ENCODE measurements around the gene ERBB4. TPM values are rescaled to one million over a fixed set of nuclear protein-coding genes. Genes with fewer than 3 reads are reported as not detected.

The ERBB4 gene
- total RNA-seq, 5 donors from 2014 or later (not counting 1 experiment from before 2014, with no cell fraction given): 0.03 to 0.06 TPM; not detected in 3

DNA sequence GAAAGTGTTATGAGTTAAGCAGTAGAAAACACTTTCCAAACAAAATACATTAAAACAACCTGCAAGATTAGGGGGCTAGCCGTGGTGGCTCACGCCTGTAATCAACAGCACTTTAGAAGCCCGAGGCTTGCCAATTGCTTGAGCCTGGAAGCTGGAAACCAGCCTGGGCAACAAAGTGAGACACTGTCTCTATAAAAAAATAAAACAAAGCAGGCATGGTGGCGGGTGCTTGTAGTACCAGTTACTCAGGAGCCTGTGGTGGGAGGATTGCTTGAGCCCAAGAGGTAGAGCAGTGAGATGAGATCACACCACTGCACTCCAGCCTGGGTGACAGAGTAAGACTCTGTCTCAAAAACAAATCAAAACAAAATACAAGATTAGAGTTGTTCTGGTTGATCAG lies 208.3 kb downstream of the ERBB4 start:
- Mint-ChIP-seq H3K27ac (no peak overlapping the region), H3K9me3 (no peaks in the 10 kb centered on the region), H3K4me3 (no peak overlapping the region), H3K27me3 (no peaks in the 10 kb centered on the region), H3K4me1 (no peaks in the 10 kb centered on the region), H3K36me3 (no peaks in the 10 kb centered on the region)
- ATAC-seq (replicated peaks in 1 of 4): no peak
- ChIA-PET CTCF (no interaction called here), POLR2A (no interaction called here)
- H3K27me3 ChIP-seq (replicated peaks in 1 of 2; ENCODE audit: control insufficient read depth in 2 of 2, extremely low read depth in 1 of 2, insufficient read depth in 2 of 2, low read length in 1 of 2): no peaks in the 10 kb centered on the region
- H3K4me3 ChIP-seq (ENCODE audit: control insufficient read depth in 1 of 2, extremely low read depth in 1 of 2, low read length in 1 of 2): no peak overlapping the region
- H3K9me3 ChIP-seq: no peaks in the 10 kb centered on the region
- no peak overlapping the region for H3K27ac ChIP-seq (ENCODE audit: low read length)
- H3K4me1 ChIP-seq (ENCODE audit: control insufficient read depth in 1 of 2, extremely low read depth in 1 of 2, insufficient read depth in 2 of 2, low read length in 2 of 2): no peaks in the 10 kb centered on the region
- DNase-seq: no peak
- whole genome bisulfite sequencing (ENCODE audit: insufficient coverage): no CpG with 5 or more reads among the region's 4 CpGs
- no peaks in the 10 kb centered on the region for H3K36me3 ChIP-seq (ENCODE audit: control insufficient read depth in 2 of 2, extremely low read depth in 1 of 2, insufficient read depth in 1 of 2, low read length in 1 of 2)

DNA sequence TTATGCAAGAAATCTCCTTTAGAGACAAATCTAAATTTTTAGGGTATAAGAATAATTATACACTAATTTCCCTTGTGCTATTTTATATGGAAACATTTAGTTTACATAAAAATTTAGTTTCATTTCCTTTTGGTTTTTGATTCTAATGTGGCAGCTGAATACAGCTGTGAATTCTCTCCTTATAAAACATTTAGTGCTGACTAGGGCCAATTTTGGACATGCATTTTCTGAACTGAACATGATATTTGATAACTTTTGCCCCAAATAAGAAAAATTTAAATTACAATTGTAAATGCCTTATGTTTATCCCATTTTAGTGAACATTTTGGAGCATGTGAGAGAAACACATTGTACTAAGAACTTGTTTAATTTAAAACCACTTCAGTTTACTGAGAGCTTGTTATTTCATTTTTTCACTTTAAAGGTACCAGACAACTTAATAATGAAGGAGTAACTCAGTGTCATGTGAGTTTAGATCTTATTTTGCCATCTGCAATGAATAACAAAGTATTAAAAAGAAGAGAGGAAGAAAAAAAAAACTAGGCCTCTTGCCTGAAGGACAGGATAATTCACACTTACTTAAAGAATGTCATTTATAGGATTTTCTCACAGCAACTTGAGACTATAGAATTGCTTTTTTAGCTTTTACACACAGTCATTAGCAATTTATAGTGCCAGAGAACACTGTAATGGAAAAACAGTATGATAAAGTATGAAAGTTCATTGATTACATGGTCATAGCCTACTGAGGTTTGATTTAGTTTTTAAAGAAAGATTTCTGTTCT lies 209.7 kb downstream of the ERBB4 start:
- Mint-ChIP-seq H3K36me3 (no peaks in the 10 kb centered on the region), H3K27me3 (no peaks in the 10 kb centered on the region), H3K4me1 (no peaks in the 10 kb centered on the region), H3K27ac (no peak overlapping the region), H3K9me3 (no peaks in the 10 kb centered on the region), H3K4me3 (no peak overlapping the region)
- Histone ChIP-seq H3K27me3 (replicated peaks in 1 of 2; ENCODE audit: control insufficient read depth in 2 of 2, extremely low read depth in 1 of 2, insufficient read depth in 2 of 2, low read length in 1 of 2) (no peaks in the 10 kb centered on the region), H3K4me3 (ENCODE audit: control insufficient read depth in 1 of 2, extremely low read depth in 1 of 2, low read length in 1 of 2) (no peak overlapping the region), H3K4me1 (ENCODE audit: control insufficient read depth in 1 of 2, extremely low read depth in 1 of 2, insufficient read depth in 2 of 2, low read length in 2 of 2) (no peaks in the 10 kb centered on the region), H3K36me3 (ENCODE audit: control insufficient read depth in 2 of 2, extremely low read depth in 1 of 2, insufficient read depth in 1 of 2, low read length in 1 of 2) (no peaks in the 10 kb centered on the region), H3K27ac (ENCODE audit: low read length) (no peak overlapping the region), H3K9me3 (no peaks in the 10 kb centered on the region)
- DNase-seq (no peak), ATAC-seq (replicated peaks in 1 of 4) (no peak)
- ChIA-PET POLR2A (no interaction called here), CTCF (no interaction called here)

DNA sequence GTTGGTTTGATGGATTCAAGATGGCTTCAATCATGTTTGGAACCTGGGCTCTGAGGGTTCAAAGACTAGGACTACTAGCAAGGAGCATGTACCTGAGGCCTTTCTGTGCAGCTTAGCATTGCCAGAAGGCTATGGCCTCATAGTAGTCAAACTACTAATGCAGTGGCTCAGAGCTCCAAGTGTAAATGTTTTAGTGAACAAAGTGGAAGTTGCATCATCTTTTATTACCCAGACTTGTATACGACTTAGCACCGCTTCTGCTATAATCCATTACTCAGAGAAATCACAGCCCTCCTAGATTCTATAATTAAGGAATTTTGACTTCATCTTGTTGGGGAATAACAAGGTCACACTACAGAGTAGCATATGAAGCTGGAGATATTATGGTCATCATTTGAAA lies 210.5 kb downstream of the ERBB4 start:
- ChIA-PET CTCF (no interaction called here), POLR2A (no interaction called here)
- no peaks in the 10 kb centered on the region for H3K27me3 Mint-ChIP-seq
- H3K27ac Mint-ChIP-seq: no peak overlapping the region
- Histone ChIP-seq H3K9me3 (no peaks in the 10 kb centered on the region), H3K4me3 (ENCODE audit: control insufficient read depth in 1 of 2, extremely low read depth in 1 of 2, low read length in 1 of 2) (no peak overlapping the region), H3K27ac (ENCODE audit: low read length) (no peak overlapping the region), H3K27me3 (replicated peaks in 1 of 2; ENCODE audit: control insufficient read depth in 2 of 2, extremely low read depth in 1 of 2, insufficient read depth in 2 of 2, low read length in 1 of 2) (no peaks in the 10 kb centered on the region), H3K36me3 (ENCODE audit: control insufficient read depth in 2 of 2, extremely low read depth in 1 of 2, insufficient read depth in 1 of 2, low read length in 1 of 2) (no peaks in the 10 kb centered on the region), H3K4me1 (ENCODE audit: control insufficient read depth in 1 of 2, extremely low read depth in 1 of 2, insufficient read depth in 2 of 2, low read length in 2 of 2) (no peaks in the 10 kb centered on the region)
- WGBS (ENCODE audit: insufficient coverage): no CpG with 5 or more reads among the region's 2 CpGs
- no peaks in the 10 kb centered on the region for H3K9me3 Mint-ChIP-seq
- no peaks in the 10 kb centered on the region for H3K4me1 Mint-ChIP-seq
- H3K36me3 Mint-ChIP-seq: no peaks in the 10 kb centered on the region
- no peak overlapping the region for H3K4me3 Mint-ChIP-seq
- ATAC-seq (replicated peaks in 1 of 4): no peak
- DNase-seq: no peak

DNA sequence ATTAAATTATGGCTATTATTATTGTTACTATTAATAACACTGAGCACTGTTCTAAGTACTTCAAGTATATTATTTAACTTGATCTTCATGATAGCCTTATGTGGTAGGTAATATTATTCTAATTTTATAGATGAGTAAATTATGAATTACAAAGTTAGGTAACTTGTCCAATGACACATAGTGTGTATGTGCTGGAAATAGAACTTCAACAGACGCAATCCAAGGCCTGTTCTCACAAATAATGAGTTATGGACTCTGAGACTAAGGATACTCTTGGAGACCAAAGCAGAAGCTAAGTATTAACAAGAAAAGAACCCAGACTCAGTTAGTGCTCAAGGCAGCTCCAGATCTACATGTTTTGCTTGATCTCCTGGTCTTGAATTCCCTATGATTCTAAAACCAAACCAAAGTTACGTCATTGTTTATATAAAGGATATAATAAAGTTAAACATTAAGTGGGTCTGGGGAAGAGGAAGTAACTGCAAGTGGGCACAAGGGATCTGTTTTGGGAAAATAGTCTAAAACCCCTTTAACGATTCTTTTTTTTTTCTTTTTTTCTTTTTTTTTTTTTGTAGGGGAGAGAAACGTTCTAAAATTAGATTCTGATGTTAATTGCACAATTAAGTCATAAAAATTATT lies 211.3 kb downstream of the ERBB4 start:
- H3K9me3 ChIP-seq: no peaks in the 10 kb centered on the region
- no peaks in the 10 kb centered on the region for H3K36me3 ChIP-seq (ENCODE audit: control insufficient read depth in 2 of 2, extremely low read depth in 1 of 2, insufficient read depth in 1 of 2, low read length in 1 of 2)
- H3K4me1 ChIP-seq (ENCODE audit: control insufficient read depth in 1 of 2, extremely low read depth in 1 of 2, insufficient read depth in 2 of 2, low read length in 2 of 2): no peaks in the 10 kb centered on the region
- ChIA-PET CTCF (no interaction called here), POLR2A (no interaction called here)
- Mint-ChIP-seq H3K27me3 (no peaks in the 10 kb centered on the region), H3K36me3 (no peaks in the 10 kb centered on the region), H3K4me3 (no peak overlapping the region), H3K27ac (no peak overlapping the region), H3K9me3 (no peaks in the 10 kb centered on the region), H3K4me1 (no peaks in the 10 kb centered on the region)
- DNase-seq (no peak), ATAC-seq (replicated peaks in 1 of 4) (no peak)
- no peaks in the 10 kb centered on the region for H3K27me3 ChIP-seq (replicated peaks in 1 of 2; ENCODE audit: control insufficient read depth in 2 of 2, extremely low read depth in 1 of 2, insufficient read depth in 2 of 2, low read length in 1 of 2)
- no peak overlapping the region for H3K27ac ChIP-seq (ENCODE audit: low read length)
- no CpG with 5 or more reads among the region's 4 CpGs for WGBS (ENCODE audit: insufficient coverage)
- no peak overlapping the region for H3K4me3 ChIP-seq (ENCODE audit: control insufficient read depth in 1 of 2, extremely low read depth in 1 of 2, low read length in 1 of 2)

DNA sequence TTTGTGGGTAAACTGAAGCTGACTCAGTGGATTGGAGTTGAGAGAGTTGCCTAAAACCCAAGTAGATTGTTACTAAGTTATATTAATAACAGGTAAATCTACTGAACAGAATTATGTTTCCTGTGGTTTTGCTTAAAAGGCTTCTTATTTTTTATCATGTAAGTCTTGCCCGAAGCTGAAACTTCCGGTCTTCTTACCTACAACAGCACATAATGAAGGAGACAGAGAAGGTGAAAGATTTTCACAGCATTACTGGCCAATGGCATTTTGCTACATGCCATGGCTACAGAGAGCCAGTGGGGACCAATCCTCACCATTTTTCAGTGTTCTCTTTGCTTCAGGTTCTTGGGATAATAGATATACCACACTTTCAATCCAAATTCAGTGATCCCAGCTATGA lies 220.0 kb downstream of the ERBB4 start:
- no peaks in the 10 kb centered on the region for H3K27me3 ChIP-seq (replicated peaks in 1 of 2; ENCODE audit: control insufficient read depth in 2 of 2, extremely low read depth in 1 of 2, insufficient read depth in 2 of 2, low read length in 1 of 2)
- no peaks in the 10 kb centered on the region for H3K9me3 ChIP-seq
- no peak for DNase-seq
- H3K27ac Mint-ChIP-seq: no peak overlapping the region
- H3K4me1 ChIP-seq (ENCODE audit: control insufficient read depth in 1 of 2, extremely low read depth in 1 of 2, insufficient read depth in 2 of 2, low read length in 2 of 2): no peaks in the 10 kb centered on the region
- CTCF ChIA-PET: no interaction called here
- H3K36me3 ChIP-seq (ENCODE audit: control insufficient read depth in 2 of 2, extremely low read depth in 1 of 2, insufficient read depth in 1 of 2, low read length in 1 of 2): no peaks in the 10 kb centered on the region
- no peak for ATAC-seq (replicated peaks in 1 of 4)
- whole genome bisulfite sequencing (ENCODE audit: insufficient coverage): no CpG with 5 or more reads among the region's 2 CpGs
- H3K4me1 Mint-ChIP-seq: no peaks in the 10 kb centered on the region
- no peak overlapping the region for H3K4me3 Mint-ChIP-seq
- no peak overlapping the region for H3K27ac ChIP-seq (ENCODE audit: low read length)
- peaks cover 0 to 9% (median 4%) of the 10 kb centered on the region in 3 donors for H3K9me3 Mint-ChIP-seq
- POLR2A ChIA-PET: no interaction called here
- no peaks in the 10 kb centered on the region for H3K36me3 Mint-ChIP-seq
- no peak overlapping the region for H3K4me3 ChIP-seq (ENCODE audit: control insufficient read depth in 1 of 2, extremely low read depth in 1 of 2, low read length in 1 of 2)
- no peaks in the 10 kb centered on the region for H3K27me3 Mint-ChIP-seq

DNA sequence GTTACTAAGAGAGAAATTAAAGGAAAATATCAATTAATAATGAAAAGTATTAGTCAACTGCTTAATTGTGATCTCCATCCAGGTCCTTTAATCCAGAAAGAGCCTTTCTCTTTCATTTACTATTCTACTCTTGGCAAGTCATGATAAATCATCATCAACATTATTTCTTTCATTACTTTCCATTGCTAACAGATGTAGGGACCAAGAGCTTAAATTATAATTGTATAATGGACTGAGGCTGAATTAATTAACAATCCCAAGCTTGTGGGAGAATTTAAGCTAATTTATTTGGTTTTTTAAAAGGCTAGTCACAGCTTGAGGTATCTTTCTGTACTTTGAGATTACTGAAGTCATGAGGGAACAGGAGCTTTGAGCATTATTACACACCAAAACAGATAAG lies 223.9 kb downstream of the ERBB4 start:
- H3K36me3 Mint-ChIP-seq: no peaks in the 10 kb centered on the region
- H3K4me3 ChIP-seq (ENCODE audit: control insufficient read depth in 1 of 2, extremely low read depth in 1 of 2, low read length in 1 of 2): no peak overlapping the region
- H3K27me3 ChIP-seq (replicated peaks in 1 of 2; ENCODE audit: control insufficient read depth in 2 of 2, extremely low read depth in 1 of 2, insufficient read depth in 2 of 2, low read length in 1 of 2): no peaks in the 10 kb centered on the region
- H3K4me3 Mint-ChIP-seq: no peak overlapping the region
- H3K4me1 Mint-ChIP-seq: no peaks in the 10 kb centered on the region
- H3K9me3 ChIP-seq: no peaks in the 10 kb centered on the region
- no peaks in the 10 kb centered on the region for H3K27me3 Mint-ChIP-seq
- H3K27ac ChIP-seq (ENCODE audit: low read length): no peak overlapping the region
- H3K27ac Mint-ChIP-seq: no peak overlapping the region
- DNase-seq: no peak
- peaks cover 0 to 7% (median 4%) of the 10 kb centered on the region in 3 donors for H3K9me3 Mint-ChIP-seq
- H3K36me3 ChIP-seq (ENCODE audit: control insufficient read depth in 2 of 2, extremely low read depth in 1 of 2, insufficient read depth in 1 of 2, low read length in 1 of 2): no peaks in the 10 kb centered on the region
- no peak for ATAC-seq (replicated peaks in 1 of 4)
- no peaks in the 10 kb centered on the region for H3K4me1 ChIP-seq (ENCODE audit: control insufficient read depth in 1 of 2, extremely low read depth in 1 of 2, insufficient read depth in 2 of 2, low read length in 2 of 2)
- ChIA-PET CTCF (no interaction called here), POLR2A (no interaction called here)

All from T-cell (primary cell).